ENCODE measurements around the gene PCDHAC2.

The PCDHAC2 gene

GRCh38 chr5:140966293-140967225 lies at the start of gene PCDHAC2:
Gene PCDHAC2 (plus strand): TSS chr5:140966476. CDS start chr5:140966767, 291 bp downstream.
- no peak for DNase-seq (ENCODE audit: low read depth in 2 of 2)

- DNase-seq (ENCODE audit: low read depth in 2 of 2): no peak
Measured at GRCh38 chr5:140923601-140924000, 42.7 kb upstream of the PCDHAC2 start.

- no peak for DNase-seq (ENCODE audit: low read depth in 2 of 2)
Measured at GRCh38 chr5:140925806-140926442, 40.4 kb upstream of the PCDHAC2 start, which contains the start of gene PCDHAC1. Gene PCDHAC1 (plus strand): TSS chr5:140926299. CDS start chr5:140926893, 594 bp downstream.

- no peak for DNase-seq (ENCODE audit: low read depth in 2 of 2)
Measured at GRCh38 chr5:140926443-140927227, 39.6 kb upstream of the PCDHAC2 start.

- no peak for DNase-seq (ENCODE audit: low read depth in 2 of 2)
Measured at GRCh38 chr5:140927228-140927573, 39.1 kb upstream of the PCDHAC2 start.

GRCh38 chr5:140934964-140935606 lies 31.2 kb upstream of the PCDHAC2 start:
- DNase-seq (ENCODE audit: low read depth in 2 of 2): no peak

- DNase-seq (ENCODE audit: low read depth in 2 of 2): no peak
Measured at GRCh38 chr5:140946578-140946977, 19.7 kb upstream of the PCDHAC2 start.

GRCh38 chr5:140951636-140952035 lies 14.6 kb upstream of the PCDHAC2 start:
- DNase-seq (ENCODE audit: low read depth in 2 of 2): no peak

GRCh38 chr5:140953234-140953633 lies 13.0 kb upstream of the PCDHAC2 start:
- DNase-seq (ENCODE audit: low read depth in 2 of 2): no peak

- no peak for DNase-seq (ENCODE audit: low read depth in 2 of 2)
Measured at GRCh38 chr5:140962190-140962589, 4.1 kb upstream of the PCDHAC2 start.

GRCh38 chr5:140964356-140964755 lies 1.9 kb upstream of the PCDHAC2 start:
- no peak for DNase-seq (ENCODE audit: low read depth in 2 of 2)

GRCh38 chr5:140965905-140966292 lies 377 bp upstream of the PCDHAC2 start:
- DNase-seq (ENCODE audit: low read depth in 2 of 2): no peak

- no peak for DNase-seq (ENCODE audit: low read depth in 2 of 2)
Measured at GRCh38 chr5:140967226-140967893, 1.1 kb downstream of the PCDHAC2 start.

- DNase-seq (ENCODE audit: low read depth in 2 of 2): no peak
Measured at GRCh38 chr5:140969880-140970279, 3.6 kb downstream of the PCDHAC2 start.

GRCh38 chr5:140973550-140973949 lies 7.3 kb downstream of the PCDHAC2 start:
- no peak for DNase-seq (ENCODE audit: low read depth in 2 of 2)

GRCh38 chr5:140977003-140977402 lies 10.7 kb downstream of the PCDHAC2 start:
- DNase-seq (ENCODE audit: low read depth in 2 of 2): no peak

- no peak for DNase-seq (ENCODE audit: low read depth in 2 of 2)
Measured at GRCh38 chr5:140978260-140978659, 12.0 kb downstream of the PCDHAC2 start.

- DNase-seq (ENCODE audit: low read depth in 2 of 2): no peak
Measured at GRCh38 chr5:140978983-140979382, 12.7 kb downstream of the PCDHAC2 start.

- DNase-seq (ENCODE audit: low read depth in 2 of 2): no peak
Measured at GRCh38 chr5:140982083-140982716, 15.9 kb downstream of the PCDHAC2 start.

- no peak for DNase-seq (ENCODE audit: low read depth in 2 of 2)
Measured at GRCh38 chr5:140986117-140986521, 19.8 kb downstream of the PCDHAC2 start.

- no peak for DNase-seq (ENCODE audit: low read depth in 2 of 2)
Measured at GRCh38 chr5:140988100-140988499, 21.8 kb downstream of the PCDHAC2 start.
